Smooth muscle cell (in vitro differentiated cells): ENCODE measurements around the gene IKZF2. TPM values are rescaled to one million over a fixed set of nuclear protein-coding genes. Genes with fewer than 3 reads are reported as not detected.

Experiments
- DNase-seq: peaks from one replicate; lab custom pipeline; 2025; ENCODE audit not compliant: unreplicated experiment; lab: John Stamatoyannopoulos, UW
- H2AFZ ChIP-seq: fragments of 200-600 bp; sonication (generic); 2 replicates; pipeline ENCODE4 v1.6.0; 2016; ENCODE audit warnings: antibody characterized with exemption, low read depth, mild to moderate bottlenecking
- H3F3A ChIP-seq: fragments of 200-600 bp; sonication (generic); 2 replicates; pipeline ENCODE4 v1.6.0; 2017; ENCODE audit warnings: antibody characterized with exemption, low read depth
- H3K27ac ChIP-seq: fragments of 200-600 bp; sonication (generic); 2 replicates; pipeline ENCODE4 v1.5.1; 2016; ENCODE audit warnings: low read depth, mild to moderate bottlenecking
- H3K27me3 ChIP-seq: fragments of 200-600 bp; sonication (generic); 2 replicates; pipeline ENCODE4 v1.6.1; 2016; ENCODE audit warnings: low read depth, mild to moderate bottlenecking
- H3K36me3 ChIP-seq: fragments of 200-600 bp; sonication (generic); 2 replicates; pipeline ENCODE4 v1.5.1; 2016; ENCODE audit warnings: low read depth
- H3K4me1 ChIP-seq: fragments of 200-600 bp; sonication (generic); 2 replicates; pipeline ENCODE4 v1.5.1; 2016; ENCODE audit warnings: low read depth
- H3K4me2 ChIP-seq: fragments of 200-600 bp; sonication (generic); 2 replicates; pipeline ENCODE4 v1.6.0; 2016; ENCODE audit warnings: mild to moderate bottlenecking
- H3K4me3 ChIP-seq: fragments of 200-600 bp; sonication (generic); 2 replicates; pipeline ENCODE4 v1.5.1; 2016; ENCODE audit warnings: mild to moderate bottlenecking
- H3K79me2 ChIP-seq: fragments of 200-600 bp; sonication (generic); 2 replicates; pipeline ENCODE4 v1.6.0; 2016; ENCODE audit warnings: low read depth, mild to moderate bottlenecking
- H3K9ac ChIP-seq: fragments of 200-600 bp; sonication (generic); 2 replicates; pipeline ENCODE4 v1.6.0; 2016; ENCODE audit warnings: low read depth
- H3K9me3 ChIP-seq: fragments of 200-600 bp; sonication (generic); replicated peaks from 2 replicates; pipeline ENCODE4 v1.5.1; 2016; ENCODE audit warnings: low read depth
- H4K20me1 ChIP-seq: fragments of 200-600 bp; sonication (generic); 2 replicates; pipeline ENCODE4 v1.6.0; 2016; ENCODE audit warnings: low read depth
- WGBS: methylation state at CpG from one replicate; pipeline ENCODE4 v1.1.7; 2016; ENCODE audit warnings: low lambda C conversion rate; 5-methylcytosine and 5-hydroxymethylcytosine counted together
- polyA plus RNA-seq: library from polyadenylated mRNA; unstranded; fragments of >200 nt; fragmentation: Nextera tagmentation; extraction: Ambion mirVana; gene quantifications from 2 replicates; pipeline ENCODE4 v1.2.1, GENCODE V29; 2016
- total RNA-seq: library from RNA; depleted of rRNA; stranded (reverse); fragments of >200 nt; gene quantifications from 2 replicates; pipeline ENCODE4 v1.2.3, GENCODE V29; 2014
- TF ChIP-seq, protein P1 (sequence below): fragments of 200-600 bp; sonication (generic); IDR thresholded peaks from 2 replicates; pipeline ENCODE4 v1.5.1; 2017; ENCODE audit warnings: borderline replicate concordance, mild to moderate bottlenecking, antibody characterized with exemption; ENCODE audit not compliant: insufficient read depth, poor library complexity, severe bottlenecking

IKZF2 gene
- total and polyA plus RNA-seq, 2 experiments from 2014 or later, result 0.69 to 16.5 TPM

- no peak for DNase-seq
- 91% methylated on average over 7 of the region's 7 CpGs for WGBS
- H3F3A ChIP-seq, result no peaks in the 10 kb centered on the region
- H3K4me1 ChIP-seq, result no peaks in the 10 kb centered on the region
- TF ChIP-seq, protein P1, sequence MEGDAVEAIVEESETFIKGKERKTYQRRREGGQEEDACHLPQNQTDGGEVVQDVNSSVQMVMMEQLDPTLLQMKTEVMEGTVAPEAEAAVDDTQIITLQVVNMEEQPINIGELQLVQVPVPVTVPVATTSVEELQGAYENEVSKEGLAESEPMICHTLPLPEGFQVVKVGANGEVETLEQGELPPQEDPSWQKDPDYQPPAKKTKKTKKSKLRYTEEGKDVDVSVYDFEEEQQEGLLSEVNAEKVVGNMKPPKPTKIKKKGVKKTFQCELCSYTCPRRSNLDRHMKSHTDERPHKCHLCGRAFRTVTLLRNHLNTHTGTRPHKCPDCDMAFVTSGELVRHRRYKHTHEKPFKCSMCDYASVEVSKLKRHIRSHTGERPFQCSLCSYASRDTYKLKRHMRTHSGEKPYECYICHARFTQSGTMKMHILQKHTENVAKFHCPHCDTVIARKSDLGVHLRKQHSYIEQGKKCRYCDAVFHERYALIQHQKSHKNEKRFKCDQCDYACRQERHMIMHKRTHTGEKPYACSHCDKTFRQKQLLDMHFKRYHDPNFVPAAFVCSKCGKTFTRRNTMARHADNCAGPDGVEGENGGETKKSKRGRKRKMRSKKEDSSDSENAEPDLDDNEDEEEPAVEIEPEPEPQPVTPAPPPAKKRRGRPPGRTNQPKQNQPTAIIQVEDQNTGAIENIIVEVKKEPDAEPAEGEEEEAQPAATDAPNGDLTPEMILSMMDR, result no peak
- H4K20me1 ChIP-seq, result no peaks in the 10 kb centered on the region
- no peaks in the 10 kb centered on the region for H3K79me2 ChIP-seq
- H3K27ac ChIP-seq, result no peak overlapping the region
- H3K27me3 ChIP-seq, result no peaks in the 10 kb centered on the region
- H3K9ac ChIP-seq, result no peak overlapping the region
- no peak overlapping the region for H3K4me2 ChIP-seq
- no peak overlapping the region for H3K4me3 ChIP-seq
- H3K9me3 ChIP-seq, result no peaks in the 10 kb centered on the region
- no peaks in the 10 kb centered on the region for H3K36me3 ChIP-seq
- no peak overlapping the region for H2AFZ ChIP-seq
These were observed 135.8 kb downstream of the IKZF2 start for GRCh38 chr2:213015387-213016165.

DNA sequence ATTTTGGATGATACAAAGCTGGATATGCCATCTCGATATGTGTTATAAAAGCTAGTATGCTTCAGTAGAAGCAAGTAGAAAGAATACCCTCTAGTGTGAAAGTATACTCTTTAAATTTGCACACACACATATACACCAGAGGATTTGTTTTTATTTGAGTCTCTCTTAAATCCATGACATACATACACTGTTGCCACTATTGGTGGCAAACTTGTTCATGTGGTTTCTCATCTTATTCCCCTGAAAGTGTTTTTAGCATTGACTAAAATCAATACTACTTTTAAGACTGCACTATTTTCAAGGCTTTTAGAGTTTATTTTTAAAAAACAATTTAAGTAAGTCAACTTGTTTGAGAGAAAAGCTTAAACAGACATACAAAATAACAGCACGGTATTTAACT lies 137.4 kb downstream of the IKZF2 start:
- 93% methylated on average over 2 of the region's 2 CpGs for WGBS
- H3K9me3 ChIP-seq, result no peaks in the 10 kb centered on the region
- H2AFZ ChIP-seq, result no peak overlapping the region
- no peak overlapping the region for H3K27ac ChIP-seq
- H3F3A ChIP-seq, result no peaks in the 10 kb centered on the region
- H3K36me3 ChIP-seq, result no peaks in the 10 kb centered on the region
- DNase-seq, result no peak
- H3K4me2 ChIP-seq, result no peak overlapping the region
- no peaks in the 10 kb centered on the region for H4K20me1 ChIP-seq
- no peak overlapping the region for H3K9ac ChIP-seq
- TF ChIP-seq, protein P1, result no peak
- no peak overlapping the region for H3K4me3 ChIP-seq
- H3K79me2 ChIP-seq, result no peaks in the 10 kb centered on the region
- no peaks in the 10 kb centered on the region for H3K27me3 ChIP-seq
- no peaks in the 10 kb centered on the region for H3K4me1 ChIP-seq

DNA sequence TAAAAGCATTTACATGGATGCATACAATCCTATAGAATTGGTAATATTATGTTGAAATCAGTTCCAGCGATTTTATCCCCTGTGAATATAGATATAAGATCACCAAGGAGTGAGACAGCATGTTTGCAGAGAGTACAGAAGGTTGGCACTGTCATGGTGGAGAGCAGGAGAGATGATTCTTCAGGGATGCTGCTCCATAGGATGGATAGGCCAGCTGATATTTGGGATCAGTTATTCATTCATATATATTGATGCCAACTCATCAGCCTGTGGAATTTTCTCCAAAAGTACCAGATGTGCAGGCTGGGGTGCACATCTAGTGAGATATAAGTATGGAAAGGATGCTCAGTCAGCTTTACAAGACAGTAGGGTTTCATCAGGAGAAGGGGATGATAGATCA lies 139.9 kb downstream of the IKZF2 start:
- Histone ChIP-seq H3K9ac (no peak overlapping the region), H3K9me3 (no peaks in the 10 kb centered on the region), H3F3A (no peaks in the 10 kb centered on the region), H4K20me1 (no peaks in the 10 kb centered on the region), H3K4me2 (no peak overlapping the region), H3K27me3 (no peaks in the 10 kb centered on the region), H3K36me3 (no peaks in the 10 kb centered on the region), H3K79me2 (no peaks in the 10 kb centered on the region), H3K4me3 (no peak overlapping the region), H3K27ac (no peak overlapping the region), H2AFZ (no peak overlapping the region), H3K4me1 (no peaks in the 10 kb centered on the region)
- 93% methylated on average over 1 of the region's 1 CpG for WGBS
- no peak for DNase-seq
- TF ChIP-seq, protein P1, result no peak
